ENCODE data around the gene COG2.

Gene COG2

DNA sequence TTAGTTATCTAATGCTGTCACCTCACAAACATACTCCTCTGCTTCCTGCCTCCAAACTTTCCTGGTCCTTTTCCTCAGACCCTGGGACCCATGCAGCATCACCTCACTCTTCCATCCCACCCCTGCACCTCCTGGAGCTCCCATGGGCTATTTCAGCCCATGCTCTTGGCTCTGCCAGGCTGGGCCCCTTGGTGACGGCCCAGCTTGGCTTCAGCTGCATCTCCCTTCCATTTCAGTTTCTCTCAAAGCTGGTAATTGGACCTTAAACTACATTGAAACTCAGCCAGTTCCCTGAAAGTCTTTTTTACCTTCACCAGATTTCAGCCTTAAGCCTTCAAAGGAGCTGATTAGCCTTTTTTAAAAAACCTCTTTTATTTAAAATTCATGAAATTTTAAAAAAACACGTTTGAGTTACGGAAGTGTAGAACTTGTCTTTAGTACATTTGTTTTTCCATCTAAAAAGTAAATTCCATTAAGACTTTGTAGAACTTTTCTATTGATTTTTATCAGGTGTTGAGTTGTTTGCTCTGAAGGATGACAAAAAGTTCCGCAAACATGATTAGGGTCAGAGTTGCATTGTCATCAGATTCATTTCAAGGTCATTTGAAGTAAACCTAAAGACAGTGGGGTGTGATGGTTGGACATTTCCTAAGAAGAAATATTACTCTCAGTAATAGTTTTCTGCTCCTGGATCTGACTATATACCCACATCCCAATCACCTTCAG lies 38.2 kb downstream of the COG2 start:
- ChIA-PET POLR2A (interaction anchor here (1.8 kb wide), 1 partner anchor 37 kb away, joined by 7 read pairs; no protein-coding TSS in a partner anchor), CTCF (interaction anchor here (0.6 to 3.3 kb wide), 2 partner anchors 19 to 38 kb away, joined by 3 to 19 read pairs; partner anchors contain the start of gene COG2)
- Histone ChIP-seq H3K27ac (ENCODE audit: extremely low read depth, low read depth, low read length) (no peak overlapping the region), H3K4me3 (ENCODE audit: low read depth, low read length) (no peak overlapping the region), H3K9me3 (ENCODE audit: control insufficient read depth, insufficient read depth, low read depth, low read length) (no peaks in the 10 kb centered on the region), H3K36me3 (ENCODE audit: control insufficient read depth in 2 of 2, insufficient read depth in 1 of 2, low read length in 2 of 2) (peaks cover 36 to 86% of the 10 kb centered on the region in 2 experiments), H3K4me1 (ENCODE audit: control insufficient read depth, insufficient read depth, low read length) (peaks cover 13% of the 10 kb centered on the region; the same call in 1 of the 2 replicates)
- 0 out of 2 replicates have a peak, but pooled peaks have one; percentile 12 for TF ChIP-seq PRDM6 (tag by site-specific recombination; IDR thresholded peaks at IDR 0.05)
- no peak for TF ChIP-seq ZNF404 (tag by site-specific recombination; IDR thresholded peaks at IDR 0.05)

- POLR2A ChIA-PET, result interaction anchor here (1.8 to 1.9 kb wide), 2 partner anchors 8 to 38 kb away, joined by 5 to 7 read pairs; no protein-coding TSS in a partner anchor
- Histone ChIP-seq H3K27ac (ENCODE audit: extremely low read depth, low read depth, low read length) (no peak overlapping the region), H3K4me1 (ENCODE audit: control insufficient read depth, insufficient read depth, low read length) (peaks cover 13% of the 10 kb centered on the region; the same call in 1 of the 2 replicates), H3K36me3 (ENCODE audit: control insufficient read depth in 2 of 2, insufficient read depth in 1 of 2, low read length in 2 of 2) (peaks cover 36 to 86% of the 10 kb centered on the region in 2 experiments), H3K4me3 (ENCODE audit: low read depth, low read length) (no peak overlapping the region), H3K9me3 (ENCODE audit: control insufficient read depth, insufficient read depth, low read depth, low read length) (no peaks in the 10 kb centered on the region)
- CTCF ChIA-PET, result interaction anchor here (0.8 to 3.3 kb wide), 3 partner anchors 8 to 91 kb away, joined by 4 to 19 read pairs (median 4); partner anchors contain the start of gene COG2
- TF ChIP-seq, protein P1, sequence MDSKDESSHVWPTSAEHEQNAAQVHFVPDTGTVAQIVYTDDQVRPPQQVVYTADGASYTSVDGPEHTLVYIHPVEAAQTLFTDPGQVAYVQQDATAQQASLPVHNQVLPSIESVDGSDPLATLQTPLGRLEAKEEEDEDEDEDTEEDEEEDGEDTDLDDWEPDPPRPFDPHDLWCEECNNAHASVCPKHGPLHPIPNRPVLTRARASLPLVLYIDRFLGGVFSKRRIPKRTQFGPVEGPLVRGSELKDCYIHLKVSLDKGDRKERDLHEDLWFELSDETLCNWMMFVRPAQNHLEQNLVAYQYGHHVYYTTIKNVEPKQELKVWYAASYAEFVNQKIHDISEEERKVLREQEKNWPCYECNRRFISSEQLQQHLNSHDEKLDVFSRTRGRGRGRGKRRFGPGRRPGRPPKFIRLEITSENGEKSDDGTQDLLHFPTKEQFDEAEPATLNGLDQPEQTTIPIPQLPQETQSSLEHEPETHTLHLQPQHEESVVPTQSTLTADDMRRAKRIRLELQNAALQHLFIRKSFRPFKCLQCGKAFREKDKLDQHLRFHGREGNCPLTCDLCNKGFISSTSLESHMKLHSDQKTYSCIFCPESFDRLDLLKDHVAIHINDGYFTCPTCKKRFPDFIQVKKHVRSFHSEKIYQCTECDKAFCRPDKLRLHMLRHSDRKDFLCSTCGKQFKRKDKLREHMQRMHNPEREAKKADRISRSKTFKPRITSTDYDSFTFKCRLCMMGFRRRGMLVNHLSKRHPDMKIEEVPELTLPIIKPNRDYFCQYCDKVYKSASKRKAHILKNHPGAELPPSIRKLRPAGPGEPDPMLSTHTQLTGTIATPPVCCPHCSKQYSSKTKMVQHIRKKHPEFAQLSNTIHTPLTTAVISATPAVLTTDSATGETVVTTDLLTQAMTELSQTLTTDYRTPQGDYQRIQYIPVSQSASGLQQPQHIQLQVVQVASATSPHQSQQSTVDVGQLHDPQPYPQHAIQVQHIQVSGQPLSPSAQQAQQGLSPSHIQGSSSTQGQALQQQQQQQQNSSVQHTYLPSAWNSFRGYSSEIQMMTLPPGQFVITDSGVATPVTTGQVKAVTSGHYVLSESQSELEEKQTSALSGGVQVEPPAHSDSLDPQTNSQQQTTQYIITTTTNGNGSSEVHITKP (tag by site-specific recombination; IDR thresholded peaks at IDR 0.05), result no peak
- TF ChIP-seq ZNF223 (tag by site-specific recombination; IDR thresholded peaks at IDR 0.05) (no peak), ZNF555 (tag by site-specific recombination; conservative IDR thresholded peaks at IDR 0.05) (no peak), ZNF514 (tag by site-specific recombination; IDR thresholded peaks at IDR 0.05) (no peak), ZBTB17 (tag by site-specific recombination; IDR thresholded peaks at IDR 0.05) (peak; percentile 85), ZNF280D (tag by site-specific recombination; IDR thresholded peaks at IDR 0.05) (no peak), ZEB2 (tag by site-specific recombination; IDR thresholded peaks at IDR 0.05) (peak; percentile 75), ZNF513 (tag by site-specific recombination; IDR thresholded peaks at IDR 0.05) (no peak), ZNF354C (tag by site-specific recombination; IDR thresholded peaks at IDR 0.05; ENCODE audit: borderline replicate concordance, low read depth) (no peak), PRDM1 (tag by site-specific recombination; IDR thresholded peaks at IDR 0.05) (peak; percentile 83), FEZF1 (tag by site-specific recombination; IDR thresholded peaks at IDR 0.05) (peak; percentile 69), ZNF394 (tag by site-specific recombination; IDR thresholded peaks at IDR 0.05; ENCODE audit: borderline replicate concordance) (no peak), ZNF366 (tag by site-specific recombination; conservative IDR thresholded peaks at IDR 0.05) (peak; percentile 34), ZNF184 (tag by site-specific recombination; IDR thresholded peaks at IDR 0.05) (peak; percentile 77; the same call in 1 of the 2 replicates), ZNF530 (tag by site-specific recombination; IDR thresholded peaks at IDR 0.05; ENCODE audit: low read depth) (no peak), KLF7 (tag by site-specific recombination; IDR thresholded peaks at IDR 0.05; ENCODE audit: borderline replicate concordance) (no peak), ZNF138 (tag by site-specific recombination; IDR thresholded peaks at IDR 0.05; ENCODE audit: borderline replicate concordance) (no peak), ZNF202 (tag by site-specific recombination; IDR thresholded peaks at IDR 0.05; ENCODE audit: borderline replicate concordance) (no peak)
- TF ChIP-seq, protein P2, sequence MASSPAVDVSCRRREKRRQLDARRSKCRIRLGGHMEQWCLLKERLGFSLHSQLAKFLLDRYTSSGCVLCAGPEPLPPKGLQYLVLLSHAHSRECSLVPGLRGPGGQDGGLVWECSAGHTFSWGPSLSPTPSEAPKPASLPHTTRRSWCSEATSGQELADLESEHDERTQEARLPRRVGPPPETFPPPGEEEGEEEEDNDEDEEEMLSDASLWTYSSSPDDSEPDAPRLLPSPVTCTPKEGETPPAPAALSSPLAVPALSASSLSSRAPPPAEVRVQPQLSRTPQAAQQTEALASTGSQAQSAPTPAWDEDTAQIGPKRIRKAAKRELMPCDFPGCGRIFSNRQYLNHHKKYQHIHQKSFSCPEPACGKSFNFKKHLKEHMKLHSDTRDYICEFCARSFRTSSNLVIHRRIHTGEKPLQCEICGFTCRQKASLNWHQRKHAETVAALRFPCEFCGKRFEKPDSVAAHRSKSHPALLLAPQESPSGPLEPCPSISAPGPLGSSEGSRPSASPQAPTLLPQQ (tag by site-specific recombination; IDR thresholded peaks at IDR 0.05), result no peak; the same call in 1 of the 2 replicates
Measured at GRCh38 chr1:230681599-230681998, 39.3 kb downstream of the COG2 start.
